Measurements from ENCODE around the gene SYTL2.
A peak's percentile ranks its signal among the peaks of the same experiment; 100 is the strongest.

The SYTL2 gene

DNA sequence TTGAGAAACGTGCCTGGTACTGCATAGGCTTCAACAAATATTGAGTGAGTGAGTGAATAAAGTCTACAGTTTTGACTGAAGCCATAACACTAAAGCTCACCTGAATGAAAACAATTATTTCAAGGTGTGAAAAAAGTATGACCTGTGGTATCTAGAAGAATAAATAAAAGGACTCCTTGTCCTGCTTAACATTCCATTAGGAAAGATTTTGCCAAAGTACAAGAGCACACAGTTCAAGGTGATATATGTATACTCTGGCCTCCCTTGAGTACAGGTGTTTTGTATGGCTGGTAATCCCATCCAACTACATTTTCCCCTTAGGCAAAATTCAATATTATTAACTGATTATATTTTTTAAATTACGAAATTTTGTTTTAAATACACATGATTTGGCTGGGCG, 144.3 kb downstream of the SYTL2 start:
- TF ChIP-seq, protein P1, sequence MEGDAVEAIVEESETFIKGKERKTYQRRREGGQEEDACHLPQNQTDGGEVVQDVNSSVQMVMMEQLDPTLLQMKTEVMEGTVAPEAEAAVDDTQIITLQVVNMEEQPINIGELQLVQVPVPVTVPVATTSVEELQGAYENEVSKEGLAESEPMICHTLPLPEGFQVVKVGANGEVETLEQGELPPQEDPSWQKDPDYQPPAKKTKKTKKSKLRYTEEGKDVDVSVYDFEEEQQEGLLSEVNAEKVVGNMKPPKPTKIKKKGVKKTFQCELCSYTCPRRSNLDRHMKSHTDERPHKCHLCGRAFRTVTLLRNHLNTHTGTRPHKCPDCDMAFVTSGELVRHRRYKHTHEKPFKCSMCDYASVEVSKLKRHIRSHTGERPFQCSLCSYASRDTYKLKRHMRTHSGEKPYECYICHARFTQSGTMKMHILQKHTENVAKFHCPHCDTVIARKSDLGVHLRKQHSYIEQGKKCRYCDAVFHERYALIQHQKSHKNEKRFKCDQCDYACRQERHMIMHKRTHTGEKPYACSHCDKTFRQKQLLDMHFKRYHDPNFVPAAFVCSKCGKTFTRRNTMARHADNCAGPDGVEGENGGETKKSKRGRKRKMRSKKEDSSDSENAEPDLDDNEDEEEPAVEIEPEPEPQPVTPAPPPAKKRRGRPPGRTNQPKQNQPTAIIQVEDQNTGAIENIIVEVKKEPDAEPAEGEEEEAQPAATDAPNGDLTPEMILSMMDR (IDR thresholded peaks at IDR 0.05; ENCODE audit: low read depth, low read length), result no peak

DNA sequence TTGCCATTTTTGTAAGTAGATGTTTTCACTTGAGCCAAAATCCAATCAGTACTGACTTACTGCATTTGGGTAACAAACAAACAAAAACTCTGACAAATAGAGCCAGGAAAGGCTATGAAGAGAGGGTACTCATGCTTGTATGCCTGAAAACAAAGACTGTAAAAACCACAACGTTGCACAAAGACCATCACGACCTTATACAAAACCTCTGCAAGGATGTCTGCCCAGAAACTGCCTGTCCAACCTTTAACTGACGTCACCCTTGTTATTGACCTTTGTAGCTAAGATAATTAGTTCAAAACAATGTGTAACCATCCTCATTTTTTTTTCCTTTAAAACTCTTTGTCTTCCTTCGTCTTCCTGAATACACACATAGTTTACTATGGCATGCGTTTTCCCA, 145.2 kb downstream of the SYTL2 start:
- H3K4me3 ChIP-seq (ENCODE audit: low read depth, low read length), result no peak overlapping the region
- TF ChIP-seq, protein P1 (IDR thresholded peaks at IDR 0.05; ENCODE audit: low read depth, low read length), result no peak

More for the DNA sequence above, 144.3 kb downstream of the SYTL2 start:
- no peak overlapping the region for H3K4me3 ChIP-seq (ENCODE audit: low read depth, low read length)

DNA sequence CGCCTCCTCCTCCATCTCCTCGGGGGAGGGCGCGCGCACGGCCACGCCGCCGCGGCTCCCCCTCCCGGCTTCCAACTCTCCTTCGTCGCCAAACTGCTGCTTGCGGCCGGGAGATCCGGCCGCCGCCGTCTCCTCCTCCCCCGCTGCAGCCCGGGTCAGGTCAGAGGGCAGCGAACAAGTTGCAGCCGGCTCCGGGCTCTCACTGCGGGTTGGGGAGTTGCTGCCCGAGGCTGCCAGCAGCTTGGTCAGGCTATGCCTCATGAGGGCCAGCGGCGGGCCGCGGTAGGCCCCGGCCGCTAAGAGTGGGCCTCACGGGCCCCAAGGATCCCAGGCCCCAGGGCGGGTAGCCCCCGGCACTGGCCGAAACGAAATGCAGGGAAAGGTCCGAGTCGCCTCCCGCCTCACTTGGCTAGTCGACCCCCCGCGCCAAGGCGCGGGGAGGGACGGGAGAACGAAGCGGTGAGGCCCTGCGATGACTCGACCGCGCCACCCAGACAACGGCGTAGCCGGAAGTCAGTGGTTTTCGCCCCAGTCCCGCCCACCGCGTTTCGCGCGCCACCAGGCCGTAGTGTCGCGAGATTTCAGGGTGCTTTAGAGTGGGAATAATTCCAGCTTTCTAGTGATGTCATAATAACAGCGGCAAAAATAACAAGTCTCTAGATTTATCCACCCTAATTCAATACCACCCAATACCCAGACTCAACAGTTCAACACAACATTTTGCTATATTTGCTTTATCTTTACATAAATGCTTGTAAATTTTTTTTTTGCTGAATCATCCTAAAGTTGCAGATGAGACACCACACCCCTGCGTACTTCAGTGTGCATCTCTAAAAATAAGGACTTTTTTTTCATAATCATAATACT, 146.1 kb downstream of the SYTL2 start, which contains the start of gene CREBZF:
Gene CREBZF, minus strand, starts transcription at position 515 of the 867 bp plus-strand sequence. Its CDS starts 254 bp downstream, at position 261.
- H3K4me3 ChIP-seq (ENCODE audit: low read depth, low read length), result peak within 1 kb of the TSS; percentile 84
- TF ChIP-seq, protein P1 (IDR thresholded peaks at IDR 0.05; ENCODE audit: low read depth, low read length), result no peak

DNA sequence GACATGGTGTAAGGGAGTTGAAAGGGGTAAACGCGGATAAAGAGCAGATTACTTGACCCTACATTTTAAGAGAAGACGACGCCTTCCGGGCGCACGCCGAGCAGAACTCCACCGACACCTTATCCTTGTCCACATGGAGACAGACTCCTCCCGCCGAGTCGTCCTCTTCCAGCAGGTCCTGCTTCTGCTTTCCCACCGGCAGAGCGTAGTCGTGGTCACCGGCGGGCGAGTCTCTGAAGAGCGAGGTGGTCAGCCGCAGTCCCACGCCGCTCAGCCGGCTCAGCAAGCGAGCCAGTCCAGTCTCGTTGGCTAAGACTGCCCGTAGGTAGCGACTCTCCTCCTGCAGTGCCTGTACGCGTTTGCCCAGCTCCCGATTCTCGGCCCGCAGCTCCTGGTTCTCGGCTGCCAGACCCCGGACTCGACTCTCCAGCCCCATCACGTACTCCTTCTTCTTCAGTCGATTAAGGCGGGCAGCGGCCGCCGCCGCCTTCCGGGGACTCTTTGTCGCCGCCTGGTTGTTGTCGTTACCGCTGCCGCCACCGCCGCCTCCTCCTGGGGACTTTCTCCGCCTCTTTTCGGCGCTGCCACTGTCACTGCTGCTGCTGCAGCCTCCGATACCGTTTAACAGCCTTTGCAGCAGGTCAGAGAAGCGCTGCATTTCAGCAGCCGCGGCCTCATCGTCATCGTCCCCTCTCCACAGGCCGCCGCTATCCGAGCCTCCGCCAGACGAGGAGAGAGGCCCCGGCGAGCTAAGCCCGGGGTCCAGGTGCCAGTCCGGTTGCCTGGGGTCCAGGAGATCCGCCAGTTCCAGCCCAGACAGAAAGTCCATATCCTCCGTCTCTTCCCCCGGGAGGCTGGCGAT, 147.0 kb downstream of the SYTL2 start:
- TF ChIP-seq, protein P1 (IDR thresholded peaks at IDR 0.05; ENCODE audit: low read depth, low read length), result no peak

DNA sequence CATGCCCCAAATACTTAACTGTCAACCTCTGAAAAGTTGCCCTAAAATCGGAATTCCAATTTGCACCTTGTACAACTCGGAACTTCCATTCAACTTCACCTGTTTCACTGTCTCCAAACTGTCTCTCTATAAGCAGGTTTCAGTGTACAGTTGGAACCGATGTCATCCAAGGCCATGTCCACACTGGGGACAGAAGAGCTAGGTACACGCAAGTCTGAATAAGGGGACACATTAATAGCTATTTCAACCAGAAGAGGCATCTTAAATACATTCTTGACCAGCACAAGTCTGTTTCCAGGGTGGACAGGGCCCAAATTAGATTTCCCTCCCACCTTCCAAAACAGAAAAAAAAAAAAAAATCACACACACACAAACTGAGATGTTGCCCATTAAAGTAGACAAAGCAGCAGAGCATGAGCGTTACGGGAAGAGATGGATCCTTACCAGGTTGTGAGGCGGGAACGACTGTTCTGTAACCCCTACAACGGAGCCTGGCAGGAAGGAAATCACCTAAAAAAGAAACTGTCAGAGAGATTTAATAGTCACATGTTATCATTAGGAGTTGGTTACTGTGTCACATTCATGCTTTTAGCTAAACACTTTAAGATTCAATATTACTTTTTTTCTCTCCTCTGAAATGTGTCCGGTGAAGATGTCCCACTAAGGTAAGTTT, 147.7 kb downstream of the SYTL2 start:
- TF ChIP-seq, protein P1 (IDR thresholded peaks at IDR 0.05; ENCODE audit: low read depth, low read length), result no peak
- H3K4me3 ChIP-seq (ENCODE audit: low read depth, low read length), result peak overlapping the region; percentile 84

More for the DNA sequence above, 147.0 kb downstream of the SYTL2 start:
- H3K4me3 ChIP-seq (ENCODE audit: low read depth, low read length), result peak overlapping the region; percentile 84

DNA sequence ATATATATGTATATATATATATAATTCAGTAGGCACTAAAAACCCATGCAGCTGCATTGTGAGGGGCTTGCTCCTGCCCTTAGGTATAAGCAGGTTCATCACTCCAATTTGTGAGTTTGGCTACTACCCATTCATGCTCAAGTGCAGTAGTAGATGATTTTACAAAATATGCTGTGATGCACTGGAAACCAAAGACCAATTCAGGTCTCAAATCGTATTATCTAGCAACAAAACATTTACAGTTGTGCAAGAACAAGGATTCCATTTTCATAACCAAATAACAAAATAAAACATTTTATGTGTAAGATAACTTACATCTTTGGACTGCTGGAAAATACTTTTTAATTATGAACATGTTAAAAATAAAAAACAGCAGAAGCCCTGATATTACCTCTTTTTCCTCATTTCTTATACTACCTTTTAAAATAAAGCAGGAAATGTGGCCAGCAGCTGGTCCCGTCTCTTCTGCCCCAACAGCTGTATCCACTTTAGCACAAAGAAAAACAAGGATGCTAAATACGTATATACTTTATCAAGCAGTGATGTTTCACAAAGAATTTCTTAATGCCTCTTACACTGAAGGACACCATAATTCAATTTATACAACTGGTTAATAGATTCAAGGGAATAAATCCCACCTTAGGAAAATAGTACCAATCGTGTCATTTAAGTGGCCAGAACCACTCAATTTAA, 148.8 kb downstream of the SYTL2 start:
- TF ChIP-seq, protein P1 (IDR thresholded peaks at IDR 0.05; ENCODE audit: low read depth, low read length), result no peak
- H3K4me3 ChIP-seq (ENCODE audit: low read depth, low read length), result peak overlapping the region; percentile 84
